CMK (cell line): ENCODE measurements around the gene SGMS2.
A peak's percentile ranks its signal among the peaks of the same experiment; 100 is the strongest.
"Not testable (repeated sequence)": the region's sequence is repeated elsewhere in the genome, so short reads cannot be mapped to it uniquely, and the experiment has no call there.

Experiments used
- DNase-seq: peaks from one replicate; pipeline ENCODE4 v3.0.0-alpha.2; 2010; ENCODE audit warnings: low read depth

The SGMS2 gene

DNA sequence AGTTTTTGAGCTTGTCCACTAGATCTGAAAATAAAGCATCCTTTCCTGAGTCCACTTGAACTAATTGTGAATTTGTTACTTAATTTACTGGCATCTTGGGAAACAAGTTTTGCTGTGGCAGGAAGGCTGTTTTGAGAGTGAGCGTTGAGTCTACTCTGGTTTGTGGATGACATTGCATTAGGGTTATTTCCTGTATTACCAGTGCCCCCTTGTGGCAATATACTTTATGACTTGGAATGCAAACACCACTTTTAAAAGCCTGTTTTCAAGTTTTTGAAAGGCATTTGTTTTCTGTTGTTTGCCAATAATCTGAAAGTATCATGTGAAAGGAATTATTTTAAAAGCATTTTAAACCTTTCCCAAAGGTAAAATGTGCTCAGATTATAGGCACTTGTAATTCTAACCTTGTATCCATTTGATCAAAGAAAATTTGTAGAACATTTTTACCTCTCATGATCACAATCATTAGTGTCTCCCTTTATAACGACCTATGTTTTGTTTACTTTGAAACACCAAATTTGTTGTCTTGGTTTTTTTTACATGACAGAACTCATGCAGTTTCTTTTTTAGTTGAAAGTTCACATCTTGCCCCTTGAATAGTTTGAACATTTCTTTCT lies 88.7 kb downstream of the SGMS2 start:
- DNase-seq, result no peak

DNA sequence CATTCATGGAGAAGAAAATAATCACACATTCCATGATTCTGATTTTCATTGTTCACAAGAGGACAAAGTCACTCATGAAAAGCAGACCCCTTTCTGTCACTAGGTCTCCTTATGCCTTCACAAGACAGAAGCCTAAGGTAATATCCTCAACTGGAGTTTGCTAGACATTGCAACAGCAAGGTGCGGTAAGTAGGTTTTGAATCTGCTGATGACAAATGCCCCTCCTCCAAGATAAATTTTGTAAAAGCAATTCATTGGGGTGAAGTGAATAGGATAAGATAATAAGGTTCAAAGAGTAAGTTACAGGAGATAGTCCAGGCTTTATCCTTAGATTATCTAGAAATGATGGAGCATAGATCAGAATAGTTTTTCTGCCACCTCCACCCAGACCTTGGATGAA lies 90.5 kb downstream of the SGMS2 start:
- no peak for DNase-seq

GRCh38 chr4:107916623-107917022 lies 91.9 kb downstream of the SGMS2 start:
- no peak for DNase-seq

DNA sequence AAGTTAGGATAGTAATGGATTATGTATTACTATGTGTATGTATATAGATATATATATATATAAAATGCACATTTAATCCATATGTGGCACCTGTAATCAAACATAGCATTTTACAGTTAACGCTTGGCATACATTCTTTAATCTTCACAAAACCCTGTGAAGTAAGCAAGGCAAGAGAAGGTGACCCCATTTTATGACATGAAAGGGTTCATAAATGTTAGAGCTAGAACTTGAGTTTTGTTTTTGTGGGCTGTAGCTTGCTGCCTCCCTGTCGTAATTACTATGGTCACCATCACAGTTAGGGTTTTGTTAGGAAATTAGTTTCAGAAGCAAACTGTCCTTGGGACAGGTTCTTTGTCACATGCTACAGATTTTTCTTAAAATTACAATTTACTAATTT lies 92.8 kb downstream of the SGMS2 start:
- DNase-seq, result no peak

DNA sequence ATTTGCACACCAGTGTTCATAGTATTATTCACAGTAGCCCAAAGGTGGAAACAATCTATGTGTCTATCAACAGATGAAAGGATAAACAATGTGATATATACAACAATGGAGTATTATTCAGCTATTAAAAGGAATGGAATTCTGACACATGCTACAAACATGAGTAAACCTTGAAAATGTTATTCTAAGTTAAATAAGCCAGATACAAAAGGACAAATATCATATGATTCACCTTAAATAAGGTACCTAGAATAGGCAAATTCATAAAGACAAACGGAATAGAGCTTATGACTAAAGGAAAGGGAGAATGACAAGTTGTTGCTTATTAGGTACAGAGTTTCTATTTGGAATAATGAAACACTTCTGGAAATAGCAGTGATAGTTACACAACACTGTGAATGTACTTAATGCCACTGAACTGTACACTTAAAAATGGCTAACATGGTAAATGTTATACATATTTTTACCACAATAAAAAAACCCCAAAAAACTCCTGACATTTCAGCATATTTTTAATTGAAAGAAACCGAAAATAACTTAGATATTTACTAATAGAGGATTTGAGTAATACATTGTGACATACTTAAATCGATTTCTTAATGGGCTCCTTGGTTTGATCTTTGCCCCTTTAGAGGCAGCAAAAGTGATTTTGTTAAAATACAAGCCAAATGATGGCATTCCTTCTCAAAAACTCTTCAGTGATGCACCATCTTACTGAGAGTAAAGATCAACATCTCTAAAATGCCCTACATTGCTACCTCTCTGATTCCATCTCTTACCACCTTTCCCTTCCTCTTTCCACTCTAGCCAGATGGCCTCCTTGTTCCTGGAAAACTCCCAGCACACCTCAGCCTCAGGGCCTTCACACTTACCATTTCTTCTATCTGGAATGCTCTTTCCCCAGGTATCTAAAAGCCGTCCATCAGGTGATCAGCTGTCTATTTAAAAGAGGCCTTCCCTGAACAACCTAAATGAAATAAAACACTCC lies 98.0 kb downstream of the SGMS2 start:
- DNase-seq, result no peak

DNA sequence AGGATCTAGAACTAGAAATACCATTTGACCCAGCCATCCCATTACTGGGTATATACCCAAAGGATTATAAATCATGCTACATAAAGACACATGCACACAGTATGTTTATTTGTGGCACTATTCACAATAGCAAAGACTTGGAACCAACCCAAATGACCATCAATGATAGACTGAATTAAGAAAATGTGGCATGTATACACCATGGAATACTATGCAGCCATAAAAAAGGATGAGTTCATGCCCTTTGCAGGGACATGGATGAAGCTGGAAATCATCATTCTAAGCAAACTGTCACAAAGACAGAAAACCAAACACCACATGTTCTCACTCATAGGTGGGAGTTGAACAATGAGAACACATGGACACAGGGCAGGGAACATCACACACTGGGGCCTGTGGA lies 101.0 kb downstream of the SGMS2 start:
- DNase-seq, result not testable (repeated sequence)

- not testable (repeated sequence) for DNase-seq
Measured at GRCh38 chr4:107926875-107927274, 102.1 kb downstream of the SGMS2 start.

DNA sequence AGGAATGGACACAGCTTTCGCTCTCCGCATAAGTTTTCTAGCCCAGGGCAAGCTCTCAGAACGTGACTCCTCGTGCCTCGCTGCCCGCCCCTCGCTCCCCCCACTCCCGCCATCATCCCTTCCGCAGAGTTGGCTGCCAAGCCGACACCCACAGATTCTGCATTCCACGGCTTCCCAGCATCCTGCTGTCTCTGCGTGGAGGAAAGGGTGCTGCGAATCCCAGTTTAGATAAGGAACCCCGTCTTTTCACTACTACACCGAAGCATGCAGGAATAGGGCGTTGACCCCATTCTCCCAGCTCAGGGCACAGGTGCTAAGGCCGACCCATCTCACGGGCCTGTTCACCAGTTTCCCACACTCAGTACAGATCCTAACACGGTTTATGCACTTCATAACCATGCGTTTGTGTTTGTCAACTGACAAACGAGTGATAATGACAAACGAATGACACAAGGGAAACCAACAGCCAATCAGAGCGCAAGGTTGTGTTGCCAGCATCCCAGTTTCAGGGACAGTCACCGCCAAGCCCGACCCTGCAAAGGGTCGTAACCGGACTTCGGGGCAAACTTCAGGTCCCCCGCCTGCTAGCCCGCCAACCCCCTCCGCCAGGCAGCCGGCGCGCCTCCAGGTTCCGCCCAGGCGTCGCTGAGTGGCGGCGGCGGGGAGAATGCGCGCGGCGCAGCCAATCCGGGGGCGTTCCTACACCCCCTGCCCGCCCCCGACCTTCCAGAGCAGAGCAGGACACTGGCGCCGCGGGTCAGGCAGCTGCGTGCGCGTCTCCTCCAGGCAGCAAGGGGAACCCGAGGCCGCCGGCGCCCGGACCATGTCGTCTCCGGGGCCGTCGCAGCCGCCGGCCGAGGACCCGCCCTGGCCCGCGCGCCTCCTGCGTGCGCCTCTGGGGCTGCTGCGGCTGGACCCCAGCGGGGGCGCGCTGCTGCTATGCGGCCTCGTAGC lies 106.4 kb downstream of the SGMS2 start, which contains the start of gene CYP2U1:
CYP2U1 (plus strand) TSS at position 729 of the 954 bp plus-strand sequence; CDS start at position 824, 95 bp downstream.
- DNase-seq, result peak; percentile 52

DNA sequence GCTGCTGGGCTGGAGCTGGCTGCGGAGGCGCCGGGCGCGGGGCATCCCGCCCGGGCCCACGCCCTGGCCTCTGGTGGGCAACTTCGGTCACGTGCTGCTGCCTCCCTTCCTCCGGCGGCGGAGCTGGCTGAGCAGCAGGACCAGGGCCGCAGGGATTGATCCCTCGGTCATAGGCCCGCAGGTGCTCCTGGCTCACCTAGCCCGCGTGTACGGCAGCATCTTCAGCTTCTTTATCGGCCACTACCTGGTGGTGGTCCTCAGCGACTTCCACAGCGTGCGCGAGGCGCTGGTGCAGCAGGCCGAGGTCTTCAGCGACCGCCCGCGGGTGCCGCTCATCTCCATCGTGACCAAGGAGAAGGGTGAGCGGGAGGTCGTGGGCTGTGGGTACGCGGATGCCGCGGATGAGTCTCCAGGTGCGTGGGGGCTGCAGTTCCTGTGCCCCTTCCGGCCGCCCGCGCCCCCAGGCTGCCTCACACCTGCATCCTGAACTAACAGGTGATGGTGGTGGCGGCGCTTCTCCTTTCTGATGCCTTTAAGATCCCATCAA lies 107.1 kb downstream of the SGMS2 start:
- no peak for DNase-seq

DNA sequence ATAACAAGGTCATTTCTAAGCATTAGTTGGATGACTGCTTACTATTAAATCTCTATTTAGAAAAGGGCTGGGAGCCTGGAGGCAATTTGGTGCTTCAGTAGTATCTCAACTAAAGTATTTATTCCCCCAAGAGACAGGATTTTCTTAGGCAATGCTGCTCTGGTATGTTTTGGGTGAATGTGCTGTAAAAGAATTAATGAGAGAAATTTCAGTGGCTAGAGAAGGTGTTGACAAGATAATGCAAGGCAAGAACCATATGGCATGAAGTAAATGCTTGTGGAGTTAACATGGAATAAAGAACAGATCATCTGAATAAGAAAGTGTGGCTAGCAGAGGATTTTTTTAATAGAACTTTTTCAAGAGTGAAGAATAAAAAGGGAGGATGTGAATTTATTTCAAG lies 110.5 kb downstream of the SGMS2 start:
- no peak for DNase-seq

DNA sequence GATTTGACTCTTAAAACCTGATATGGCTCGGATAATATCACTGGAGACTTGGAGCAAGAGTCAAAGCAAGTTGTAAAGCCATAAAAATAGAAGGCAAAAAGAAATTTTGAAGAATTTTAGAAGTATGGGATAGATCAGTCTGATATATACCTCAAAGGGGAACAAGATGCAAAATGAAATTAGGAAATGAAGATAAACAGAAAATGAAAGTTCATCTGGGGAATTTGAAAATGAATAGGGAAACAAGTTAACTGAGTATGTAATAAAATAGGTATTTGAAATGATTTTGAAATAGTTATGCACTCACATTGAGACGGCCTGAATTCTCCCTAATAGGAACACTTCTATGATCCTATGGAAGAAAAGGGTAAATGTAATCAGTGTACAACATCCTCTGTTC lies 112.3 kb downstream of the SGMS2 start:
- no peak for DNase-seq

GRCh38 chr4:107939307-107939706 lies 114.6 kb downstream of the SGMS2 start:
- no peak for DNase-seq

- no peak for DNase-seq
Measured at GRCh38 chr4:107945809-107946208, 121.1 kb downstream of the SGMS2 start.

- no peak for DNase-seq
Measured at GRCh38 chr4:107950746-107951540, 126.2 kb downstream of the SGMS2 start.

DNA sequence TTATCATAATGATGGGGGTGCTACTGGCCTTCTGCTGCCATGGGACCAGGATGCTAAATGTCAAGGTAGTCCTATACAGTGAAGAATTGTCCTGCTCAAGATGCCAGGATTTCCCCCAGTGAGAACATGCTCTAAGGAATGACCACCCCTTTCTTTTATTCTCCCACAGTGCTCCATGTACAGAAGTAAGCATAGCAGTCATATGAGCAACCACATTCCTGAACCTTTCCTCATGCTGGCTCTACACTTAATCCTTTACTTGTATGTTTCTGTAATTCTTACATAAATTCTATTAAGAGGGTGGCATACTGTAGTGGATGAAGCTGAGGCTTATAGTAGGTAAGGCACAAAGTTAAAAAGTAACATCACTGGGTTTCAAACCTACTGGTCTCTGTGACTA lies 126.8 kb downstream of the SGMS2 start:
- DNase-seq, result no peak

DNA sequence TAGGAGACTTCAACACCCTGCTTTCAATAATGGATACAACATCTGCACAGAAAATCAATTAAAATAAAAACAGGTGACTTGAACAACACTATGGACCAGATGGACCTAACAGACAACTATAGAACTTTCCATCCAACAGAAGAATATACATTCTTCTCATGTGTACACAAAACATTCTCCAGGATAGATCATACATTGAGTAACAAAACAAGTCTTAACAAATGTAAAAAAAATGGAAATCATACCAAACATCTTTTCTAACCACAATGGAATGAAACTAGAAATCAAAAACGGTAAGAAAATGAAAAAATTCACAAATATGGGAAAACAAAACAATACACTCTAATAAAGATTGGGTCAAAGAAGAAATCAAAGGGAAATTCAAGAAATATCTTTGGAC lies 131.3 kb downstream of the SGMS2 start:
- DNase-seq, result no peak
